GM23338 (cell line): ENCODE measurements around the gene FAM177A1. TPM values are rescaled to one million over a fixed set of nuclear protein-coding genes. Genes with fewer than 3 reads are reported as not detected.

Source experiments
- ATAC-seq: fragments of 200-7000 bp; cut with Tn5 transposase; 3 replicates; pipeline ENCODE4 v1.9.1; 2020
- DNase-seq: peaks from one replicate; pipeline ENCODE4 v3.0.0-alpha.2; 2015; ENCODE audit warnings: low spot score
- H2AFZ ChIP-seq: fragments of 200-600 bp; sonication (generic); 2 replicates; pipeline ENCODE4 v1.8.0; 2016; ENCODE audit warnings: antibody characterized with exemption, mild to moderate bottlenecking, moderate library complexity
- H3F3A ChIP-seq: fragments of 200-600 bp; sonication (generic); replicated peaks from 2 replicates; pipeline ENCODE4 v1.8.0; 2017; ENCODE audit warnings: antibody characterized with exemption, mixed run types, low read depth
- H3K27ac ChIP-seq: fragments of 200-600 bp; sonication (generic); 2 replicates; pipeline ENCODE4 v1.6.1; 2016; ENCODE audit warnings: low read depth
- H3K27me3 ChIP-seq: fragments of 200-600 bp; sonication (generic); 2 replicates; pipeline ENCODE4 v1.8.0; 2016; ENCODE audit warnings: mild to moderate bottlenecking, mixed run types, moderate library complexity; ENCODE audit not compliant: insufficient read depth
- H3K36me3 ChIP-seq: fragments of 200-600 bp; sonication (generic); 2 replicates; pipeline ENCODE4 v1.8.0; 2016; ENCODE audit warnings: mild to moderate bottlenecking; ENCODE audit not compliant: insufficient read depth
- H3K4me1 ChIP-seq: fragments of 200-600 bp; sonication (generic); 2 replicates; pipeline ENCODE4 v1.8.0; 2016; ENCODE audit warnings: mild to moderate bottlenecking, moderate library complexity; ENCODE audit not compliant: insufficient read depth
- H3K4me2 ChIP-seq: fragments of 200-600 bp; sonication (generic); 2 replicates; pipeline ENCODE4 v1.7.1; 2017; ENCODE audit warnings: mixed run types
- H3K4me3 ChIP-seq: fragments of 200-600 bp; sonication (generic); 2 replicates; pipeline ENCODE4 v1.6.1; 2016; ENCODE audit warnings: mixed run types
- H3K79me2 ChIP-seq: fragments of 200-600 bp; sonication (generic); replicated peaks from 2 replicates; pipeline ENCODE4 v1.8.0; 2017; ENCODE audit warnings: mild to moderate bottlenecking; ENCODE audit not compliant: insufficient read depth
- H3K9me2 ChIP-seq: fragments of 200-600 bp; sonication (generic); 2 replicates; pipeline ENCODE4 v1.8.0; 2017; ENCODE audit not compliant: insufficient read depth
- H4K20me1 ChIP-seq: fragments of 200-600 bp; sonication (generic); replicated peaks from 2 replicates; pipeline ENCODE4 v1.8.0; 2017; ENCODE audit warnings: mild to moderate bottlenecking; ENCODE audit not compliant: insufficient read depth
- H3K27ac Mint-ChIP-seq: 2 replicates; pipeline ENCODE4 v1.8.0; 2020; ENCODE audit warnings: inconsistent platforms, mild to moderate bottlenecking, moderate library complexity, mixed read lengths
- H3K27me3 Mint-ChIP-seq: 3 replicates; pipeline ENCODE4 v1.8.0; 2022; ENCODE audit warnings: low read depth, mild to moderate bottlenecking, moderate library complexity, mixed read lengths, inconsistent platforms; ENCODE audit not compliant: insufficient read depth, poor library complexity
- H3K36me3 Mint-ChIP-seq: 3 replicates; pipeline ENCODE4 v1.8.0; 2021; ENCODE audit warnings: low read depth, mild to moderate bottlenecking, inconsistent platforms, moderate library complexity, mixed read lengths
- H3K4me1 Mint-ChIP-seq: 3 replicates; pipeline ENCODE4 v1.8.0; 2020; ENCODE audit warnings: mild to moderate bottlenecking, inconsistent platforms, mixed read lengths
- H3K4me3 Mint-ChIP-seq: 3 replicates; pipeline ENCODE4 v1.8.0; 2021; ENCODE audit warnings: moderate library complexity, mild to moderate bottlenecking, inconsistent platforms, mixed read lengths
- H3K9me3 Mint-ChIP-seq: 3 replicates; pipeline ENCODE4 v1.8.0; 2020; ENCODE audit warnings: moderate library complexity, mild to moderate bottlenecking, inconsistent platforms, mixed read lengths
- EZH2phosphoT487 ChIP-seq: fragments of 200-600 bp; sonication (generic); IDR thresholded peaks from one replicate; pipeline ENCODE4 v1.8.1; 2018; ENCODE audit warnings: antibody characterized with exemption; ENCODE audit not compliant: unreplicated experiment
- JUNB ChIP-seq: IDR thresholded peaks from one replicate; pipeline ENCODE4 v1.6.1; 2016; ENCODE audit warnings: antibody characterized with exemption; ENCODE audit not compliant: unreplicated experiment
- NANOG ChIP-seq: IDR thresholded peaks from 2 replicates; pipeline ENCODE4 v1.6.1; 2016; ENCODE audit warnings: antibody characterized with exemption, borderline replicate concordance
- POLR2AphosphoS5 ChIP-seq: IDR thresholded peaks from 2 replicates; pipeline ENCODE4 v1.6.1; 2016; ENCODE audit warnings: antibody characterized with exemption, low read depth
- STAT1 ChIP-seq: IDR thresholded peaks from one replicate; pipeline ENCODE4 v1.6.1; 2016; ENCODE audit warnings: antibody characterized with exemption; ENCODE audit not compliant: unreplicated experiment
- ZNF114 ChIP-seq: fragments of 250-450 bp; sonication (Bioruptor Pico); IDR thresholded peaks from 2 replicates; pipeline ENCODE4 v1.5.0; 2020; ENCODE audit warnings: mild to moderate bottlenecking, moderate library complexity
- ZNF331 ChIP-seq: fragments of 250-450 bp; sonication (Bioruptor Pico); IDR thresholded peaks from 2 replicates; pipeline ENCODE4 v1.5.0; 2020; ENCODE audit warnings: low read depth, mild to moderate bottlenecking, moderate library complexity
- ZNF462 ChIP-seq: fragments of 250-450 bp; sonication (Bioruptor Pico); IDR thresholded peaks from 2 replicates; pipeline ENCODE4 v1.5.0; 2020; ENCODE audit warnings: mild to moderate bottlenecking, moderate library complexity
- polyA plus RNA-seq: library from polyadenylated mRNA; unstranded; fragments of >200 nt; fragmentation: Nextera tagmentation; extraction: Ambion mirVana; gene quantifications from 2 replicates; pipeline ENCODE4 v1.2.1, GENCODE V29; 2016
- total RNA-seq: library from RNA; depleted of rRNA; stranded (reverse); fragments of >200 nt; shearing (Covaris generic); gene quantifications from 2 replicates; pipeline ENCODE4 v1.2.3, GENCODE V29; 2014
- TF ChIP-seq, protein P1 (sequence below), 2 experiments: fragments of 200-600 bp in 1 of 2; sonication (generic) in 1 of 2; conservative IDR thresholded peaks; 2 replicates each; pipeline versions ENCODE4 v1.5.1 to v1.6.1; 2016 to 2017; ENCODE audit warnings: antibody characterized with exemption in 2 of 2, low read depth in 2 of 2, mild to moderate bottlenecking in 2 of 2, moderate library complexity in 1 of 2
- TF ChIP-seq, protein P2 (sequence below): IDR thresholded peaks from 2 replicates; pipeline ENCODE4 v1.6.1; 2016; ENCODE audit warnings: antibody characterized with exemption

Gene FAM177A1
- total and polyA plus RNA-seq, 2 experiments from 2014 or later: 22.8 to 72.5 TPM

DNA sequence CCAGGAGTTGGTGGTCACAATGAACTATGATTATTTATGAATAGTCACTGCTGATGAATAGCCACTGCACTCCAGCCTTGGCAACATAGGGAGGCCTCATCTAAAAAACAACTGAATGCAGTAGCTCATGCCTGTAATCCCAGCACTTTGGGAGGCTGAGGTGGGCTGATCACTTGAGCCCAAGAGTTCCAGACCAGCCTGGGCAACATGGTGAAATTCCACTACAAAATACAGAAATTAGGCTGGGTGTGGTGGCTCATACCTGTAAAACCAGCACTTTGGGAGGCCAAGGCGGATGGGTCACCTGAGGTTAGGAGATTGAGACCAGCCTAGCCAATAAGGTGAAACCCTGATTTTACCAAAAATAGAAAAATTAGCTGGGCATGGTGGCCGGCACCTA is 13.5 kb upstream of the FAM177A1 start:
- H4K20me1 ChIP-seq: no peaks in the 10 kb centered on the region
- no peak for DNase-seq
- peaks cover 64% of the 10 kb centered on the region for H3K36me3 Mint-ChIP-seq
- H3K4me1 Mint-ChIP-seq: no peaks in the 10 kb centered on the region
- no peaks in the 10 kb centered on the region for H3K4me1 ChIP-seq
- H3K27me3 ChIP-seq: no peaks in the 10 kb centered on the region
- H3K27ac ChIP-seq: no peak overlapping the region
- H3K27me3 Mint-ChIP-seq: peaks cover 3% of the 10 kb centered on the region
- TF ChIP-seq POLR2AphosphoS5: no peak
- no peak for TF ChIP-seq EZH2phosphoT487
- TF ChIP-seq, protein P1, sequence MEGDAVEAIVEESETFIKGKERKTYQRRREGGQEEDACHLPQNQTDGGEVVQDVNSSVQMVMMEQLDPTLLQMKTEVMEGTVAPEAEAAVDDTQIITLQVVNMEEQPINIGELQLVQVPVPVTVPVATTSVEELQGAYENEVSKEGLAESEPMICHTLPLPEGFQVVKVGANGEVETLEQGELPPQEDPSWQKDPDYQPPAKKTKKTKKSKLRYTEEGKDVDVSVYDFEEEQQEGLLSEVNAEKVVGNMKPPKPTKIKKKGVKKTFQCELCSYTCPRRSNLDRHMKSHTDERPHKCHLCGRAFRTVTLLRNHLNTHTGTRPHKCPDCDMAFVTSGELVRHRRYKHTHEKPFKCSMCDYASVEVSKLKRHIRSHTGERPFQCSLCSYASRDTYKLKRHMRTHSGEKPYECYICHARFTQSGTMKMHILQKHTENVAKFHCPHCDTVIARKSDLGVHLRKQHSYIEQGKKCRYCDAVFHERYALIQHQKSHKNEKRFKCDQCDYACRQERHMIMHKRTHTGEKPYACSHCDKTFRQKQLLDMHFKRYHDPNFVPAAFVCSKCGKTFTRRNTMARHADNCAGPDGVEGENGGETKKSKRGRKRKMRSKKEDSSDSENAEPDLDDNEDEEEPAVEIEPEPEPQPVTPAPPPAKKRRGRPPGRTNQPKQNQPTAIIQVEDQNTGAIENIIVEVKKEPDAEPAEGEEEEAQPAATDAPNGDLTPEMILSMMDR (conservative IDR thresholded peaks at IDR 0.05; ENCODE audit: low read depth in 2 of 2): no peak
- no peak for TF ChIP-seq STAT1
- no peak for TF ChIP-seq NANOG
- TF ChIP-seq ZNF114: no peak
- H2AFZ ChIP-seq: no peak overlapping the region
- no peak overlapping the region for H3K4me2 ChIP-seq
- no peak overlapping the region for H3K4me3 Mint-ChIP-seq
- peaks cover 36% of the 10 kb centered on the region for H3K9me3 Mint-ChIP-seq
- no peaks in the 10 kb centered on the region for H3K79me2 ChIP-seq
- H3F3A ChIP-seq: no peaks in the 10 kb centered on the region
- no peak for ATAC-seq
- H3K4me3 ChIP-seq: no peak overlapping the region
- H3K27ac Mint-ChIP-seq: no peak overlapping the region
- peaks cover 4% of the 10 kb centered on the region; the same call in 1 of the 2 replicates for H3K36me3 ChIP-seq
- peaks cover 4% of the 10 kb centered on the region; the same call in 1 of the 2 replicates for H3K9me2 ChIP-seq

DNA sequence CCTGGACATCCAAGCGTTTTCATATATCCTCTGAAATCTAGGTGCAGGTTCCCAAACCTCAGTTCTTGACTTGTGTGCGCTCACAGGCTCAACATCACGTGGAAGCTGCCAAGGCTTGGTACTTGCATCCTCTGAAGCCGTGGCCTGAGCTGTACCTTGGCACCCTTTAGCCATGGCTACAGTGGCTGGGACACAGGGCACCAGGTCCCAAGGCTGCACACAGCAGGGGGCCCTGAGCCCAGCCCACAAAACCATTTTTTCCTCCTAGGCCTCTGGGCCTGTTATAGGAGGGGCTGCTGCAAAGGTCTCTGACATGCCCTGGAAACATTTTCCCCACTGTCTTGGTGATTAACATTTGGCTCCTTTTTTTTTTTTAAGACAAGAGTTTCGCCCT is 11.6 kb upstream of the FAM177A1 start:
- Histone ChIP-seq H3K27ac (no peak overlapping the region), H3K4me1 (no peaks in the 10 kb centered on the region), H3K27me3 (no peaks in the 10 kb centered on the region), H3K36me3 (peaks cover 4% of the 10 kb centered on the region; the same call in 1 of the 2 replicates), H3F3A (no peaks in the 10 kb centered on the region), H2AFZ (no peak overlapping the region), H3K9me2 (peaks cover 4% of the 10 kb centered on the region; the same call in 1 of the 2 replicates), H4K20me1 (no peaks in the 10 kb centered on the region), H3K4me2 (no peak overlapping the region), H3K79me2 (no peaks in the 10 kb centered on the region), H3K4me3 (no peak overlapping the region)
- Mint-ChIP-seq H3K4me3 (no peak overlapping the region), H3K9me3 (peaks cover 41% of the 10 kb centered on the region), H3K36me3 (peaks cover 52% of the 10 kb centered on the region), H3K27me3 (peaks cover 3% of the 10 kb centered on the region), H3K4me1 (no peaks in the 10 kb centered on the region; the same call in 2 of the 3 replicates), H3K27ac (no peak overlapping the region)
- no peak for ATAC-seq
- DNase-seq: no peak
- TF ChIP-seq ZNF331 (CRISPR knock-in tag): no peak
- TF ChIP-seq POLR2AphosphoS5: no peak
- no peak for TF ChIP-seq JUNB
- no peak for TF ChIP-seq ZNF462
- no peak for TF ChIP-seq STAT1
- TF ChIP-seq, protein P2, sequence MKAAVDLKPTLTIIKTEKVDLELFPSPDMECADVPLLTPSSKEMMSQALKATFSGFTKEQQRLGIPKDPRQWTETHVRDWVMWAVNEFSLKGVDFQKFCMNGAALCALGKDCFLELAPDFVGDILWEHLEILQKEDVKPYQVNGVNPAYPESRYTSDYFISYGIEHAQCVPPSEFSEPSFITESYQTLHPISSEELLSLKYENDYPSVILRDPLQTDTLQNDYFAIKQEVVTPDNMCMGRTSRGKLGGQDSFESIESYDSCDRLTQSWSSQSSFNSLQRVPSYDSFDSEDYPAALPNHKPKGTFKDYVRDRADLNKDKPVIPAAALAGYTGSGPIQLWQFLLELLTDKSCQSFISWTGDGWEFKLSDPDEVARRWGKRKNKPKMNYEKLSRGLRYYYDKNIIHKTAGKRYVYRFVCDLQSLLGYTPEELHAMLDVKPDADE: no peak
- no peak for TF ChIP-seq NANOG
